Fibroblast of skin of left quadriceps (primary cell): Measurements from ENCODE around the gene SPOCK1.
A peak's percentile ranks its signal among the peaks of the same experiment; 100 is the strongest.
"Not testable (repeated sequence)": the region's sequence is repeated elsewhere in the genome, so short reads cannot be mapped to it uniquely, and the experiment has no call there.

Experiments used
- DNase-seq, 2 experiments: peaks; one replicate each; pipeline ENCODE4 v3.0.0-alpha.2; 2013; ENCODE audit warnings: low read depth in 2 of 2

SPOCK1 gene

DNA sequence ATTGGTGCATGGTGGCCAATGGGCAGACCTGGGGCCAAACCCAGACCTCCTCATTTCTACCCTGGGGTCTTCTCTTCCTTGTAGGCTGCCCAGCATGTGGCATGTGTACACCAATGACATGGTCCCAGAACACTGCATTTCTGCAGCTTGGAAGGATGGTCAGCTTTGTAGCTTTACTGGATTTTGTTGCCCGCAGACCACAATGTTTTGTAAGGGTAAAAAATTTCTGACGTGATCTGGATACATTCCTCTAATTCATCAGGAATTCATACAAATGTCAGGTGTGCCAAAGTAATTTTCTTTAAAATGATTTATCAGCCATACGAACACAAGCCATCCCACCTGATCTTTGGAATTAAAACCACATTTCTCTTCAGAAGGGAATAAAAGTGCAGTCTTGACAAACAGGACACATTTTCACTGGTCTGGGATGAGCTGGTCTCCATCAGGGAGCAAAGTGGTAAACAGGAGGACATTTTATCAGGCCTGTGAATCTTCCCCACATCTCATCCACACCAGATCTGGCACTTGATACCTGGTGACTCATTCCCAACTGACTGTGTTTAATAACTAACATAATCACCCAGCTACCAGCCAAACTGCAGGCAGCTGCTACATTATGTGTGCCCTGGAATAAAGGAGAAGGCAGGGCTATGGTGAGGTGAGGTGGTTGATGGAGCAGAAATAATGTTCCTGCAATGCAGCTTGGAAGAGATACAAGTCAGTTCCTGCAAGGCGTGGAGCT, 103.9 kb downstream of the SPOCK1 start:
- DNase-seq, result no peak

- no peak for DNase-seq
These were observed 104.7 kb downstream of the SPOCK1 start for GRCh38 chr5:137394380-137394779.

- no peak for DNase-seq
These were observed 105.7 kb downstream of the SPOCK1 start for GRCh38 chr5:137393196-137393993.

DNA sequence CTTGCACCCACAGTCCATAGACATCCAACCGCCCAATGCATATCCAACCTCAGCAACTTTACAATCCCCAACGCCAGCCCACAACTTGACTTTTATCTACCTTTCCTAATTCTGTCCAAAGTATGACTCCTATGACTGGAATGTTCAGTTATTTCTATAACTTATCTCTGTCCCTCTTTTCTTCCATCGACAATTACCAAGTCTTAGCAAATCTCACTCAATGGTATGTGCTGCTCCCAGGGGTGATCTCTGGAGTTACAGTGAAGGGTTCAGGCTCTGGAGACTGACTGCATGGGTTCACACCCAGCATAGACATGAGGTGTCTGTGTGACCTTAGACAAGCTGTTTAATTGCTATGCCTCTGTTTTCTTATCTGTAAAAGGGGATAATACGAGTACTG, 106.9 kb downstream of the SPOCK1 start:
- DNase-seq, result no peak

DNA sequence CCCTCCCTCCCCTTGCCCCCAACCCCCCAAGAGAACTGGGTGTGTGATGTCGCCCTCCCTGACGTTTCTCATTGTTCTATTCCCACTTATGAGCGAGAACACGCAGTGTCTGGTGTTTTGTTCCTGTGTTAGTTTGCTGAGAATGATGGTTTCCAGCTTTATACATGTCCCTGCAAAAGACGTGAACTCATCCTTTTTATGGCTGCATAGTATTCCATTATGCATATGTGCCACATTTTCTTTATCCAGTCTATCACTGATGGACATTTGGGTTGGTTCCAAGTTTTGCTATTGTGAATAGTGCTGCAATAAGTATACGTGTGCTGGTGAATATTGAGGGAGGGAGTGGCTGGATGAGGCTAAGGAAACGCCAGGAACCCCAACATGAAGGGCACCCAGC, 108.1 kb downstream of the SPOCK1 start:
- DNase-seq, result not testable (repeated sequence)

- DNase-seq, result no peak
These were observed 110.1 kb downstream of the SPOCK1 start for GRCh38 chr5:137389042-137389441.

- DNase-seq, result no peak
These were observed 114.1 kb downstream of the SPOCK1 start for GRCh38 chr5:137385064-137385463.

- no peak for DNase-seq
These were observed 115.2 kb downstream of the SPOCK1 start for GRCh38 chr5:137383909-137384308.

DNA sequence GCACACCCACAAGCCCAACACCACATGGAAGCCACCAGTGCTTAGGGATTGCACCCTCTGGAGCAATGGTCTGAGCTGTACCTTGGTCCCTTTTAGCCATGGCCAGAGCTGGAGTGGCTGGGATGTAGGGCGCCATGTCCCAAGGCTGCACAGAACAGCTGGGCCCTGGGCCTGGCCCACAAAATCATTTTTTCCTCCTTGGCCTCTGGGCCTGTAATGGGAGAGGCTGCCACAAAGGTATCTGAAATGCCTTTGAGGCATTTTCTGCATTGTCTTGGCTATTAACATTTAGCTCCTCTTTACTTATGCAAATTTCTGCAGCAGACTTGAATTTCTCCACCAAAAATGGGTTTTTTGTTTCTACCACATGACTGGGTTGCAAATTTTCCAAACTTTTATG, 117.6 kb downstream of the SPOCK1 start:
- DNase-seq, result no peak

DNA sequence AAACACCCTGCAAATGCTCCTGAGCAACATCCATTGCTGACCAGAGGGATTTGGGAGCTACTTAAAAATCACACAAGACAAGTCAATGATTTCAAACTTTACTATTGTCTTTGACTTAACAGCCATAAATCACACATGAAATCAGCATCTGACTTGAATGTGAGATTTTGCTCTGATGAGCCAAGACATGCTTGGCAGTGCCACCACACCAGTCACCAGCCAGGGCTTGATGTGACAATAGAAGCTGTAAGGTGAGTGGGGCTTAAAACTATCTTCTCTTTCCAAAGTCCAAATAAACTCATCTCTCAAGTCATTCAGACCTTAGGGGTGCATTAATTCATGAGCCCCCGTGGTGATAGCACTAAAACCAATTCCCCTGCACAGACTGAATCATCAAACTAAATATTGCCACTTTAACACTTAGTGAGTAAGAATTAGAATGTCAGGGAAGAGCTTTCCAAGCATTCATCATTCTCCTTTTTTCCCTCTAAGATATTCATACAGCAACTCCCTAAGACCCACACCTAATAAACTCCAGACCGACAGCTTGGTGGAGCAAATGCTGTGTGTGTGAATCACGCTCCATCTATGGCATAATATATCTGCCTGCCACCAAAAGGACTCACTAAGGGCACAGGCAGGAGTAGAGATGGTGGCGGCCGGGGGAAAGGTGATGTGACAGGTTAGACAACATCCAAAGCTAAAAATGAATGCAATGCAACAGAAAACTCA, 119.4 kb downstream of the SPOCK1 start:
- DNase-seq, result no peak

GRCh38 chr5:137375741-137376526, 123.2 kb downstream of the SPOCK1 start:
- no peak for DNase-seq

DNA sequence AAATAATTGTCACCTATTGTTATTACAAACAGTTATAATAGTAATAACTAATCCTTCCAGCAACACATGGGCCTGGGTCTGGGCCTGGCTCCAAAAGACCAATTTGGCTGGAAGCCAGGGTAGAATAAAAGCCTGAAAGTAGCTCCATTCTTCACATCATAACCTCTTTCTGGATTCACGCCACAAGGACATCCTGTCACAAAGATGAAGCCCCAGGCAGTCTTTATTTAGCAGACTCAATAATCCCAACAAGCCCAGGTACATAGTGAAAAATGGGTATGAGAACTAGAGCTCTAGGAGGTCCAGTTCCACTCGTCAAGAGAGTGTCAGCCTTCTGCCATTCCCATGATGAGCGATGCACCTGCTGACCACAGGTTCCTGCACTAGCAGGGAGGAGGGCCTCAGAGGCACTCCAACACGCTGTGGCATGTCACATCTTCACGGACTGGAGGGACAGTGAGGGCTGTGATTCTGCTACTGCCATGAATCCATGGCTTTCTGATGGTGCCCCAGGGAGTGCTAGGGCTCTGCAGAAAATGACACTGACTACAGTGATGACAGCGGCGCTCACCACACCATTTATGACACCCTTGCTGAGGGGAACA, 124.9 kb downstream of the SPOCK1 start:
- no peak for DNase-seq

GRCh38 chr5:137372773-137373160, 126.4 kb downstream of the SPOCK1 start:
- DNase-seq, result no peak

DNA sequence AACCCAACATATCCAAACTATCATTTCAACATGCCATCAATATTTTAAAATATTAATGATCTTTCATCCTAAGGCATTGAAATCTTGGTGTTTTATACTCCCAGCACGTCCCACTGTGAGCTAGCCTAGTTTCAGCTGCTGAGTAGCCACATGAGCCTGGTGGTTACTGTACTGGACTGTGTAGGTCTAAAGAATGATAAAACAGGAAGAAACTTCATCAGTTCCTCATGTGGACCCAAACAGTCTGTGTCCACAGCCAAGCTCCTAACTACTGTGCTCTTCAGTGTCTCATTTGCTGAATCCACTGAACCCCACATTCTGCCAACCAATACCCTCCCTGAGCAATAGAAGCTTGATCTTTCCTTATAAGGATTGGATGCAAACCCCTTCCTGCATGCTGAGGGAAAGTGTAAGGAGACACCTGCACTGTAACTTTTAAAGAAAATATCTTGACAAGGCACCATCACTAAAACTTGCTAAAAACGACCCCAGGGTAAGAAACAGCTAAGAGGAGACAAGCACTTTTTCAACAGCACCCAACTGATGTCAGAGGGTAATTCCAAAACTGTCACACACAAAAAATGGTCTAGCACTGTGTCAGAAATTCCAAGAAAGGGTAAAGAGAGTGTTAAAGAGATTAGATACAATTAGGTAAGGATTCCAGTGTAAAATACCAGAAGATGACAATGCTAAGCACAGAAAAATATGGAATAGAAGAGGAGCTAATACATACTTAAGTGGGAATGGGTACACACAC, 126.9 kb downstream of the SPOCK1 start:
- DNase-seq, result no peak

DNA sequence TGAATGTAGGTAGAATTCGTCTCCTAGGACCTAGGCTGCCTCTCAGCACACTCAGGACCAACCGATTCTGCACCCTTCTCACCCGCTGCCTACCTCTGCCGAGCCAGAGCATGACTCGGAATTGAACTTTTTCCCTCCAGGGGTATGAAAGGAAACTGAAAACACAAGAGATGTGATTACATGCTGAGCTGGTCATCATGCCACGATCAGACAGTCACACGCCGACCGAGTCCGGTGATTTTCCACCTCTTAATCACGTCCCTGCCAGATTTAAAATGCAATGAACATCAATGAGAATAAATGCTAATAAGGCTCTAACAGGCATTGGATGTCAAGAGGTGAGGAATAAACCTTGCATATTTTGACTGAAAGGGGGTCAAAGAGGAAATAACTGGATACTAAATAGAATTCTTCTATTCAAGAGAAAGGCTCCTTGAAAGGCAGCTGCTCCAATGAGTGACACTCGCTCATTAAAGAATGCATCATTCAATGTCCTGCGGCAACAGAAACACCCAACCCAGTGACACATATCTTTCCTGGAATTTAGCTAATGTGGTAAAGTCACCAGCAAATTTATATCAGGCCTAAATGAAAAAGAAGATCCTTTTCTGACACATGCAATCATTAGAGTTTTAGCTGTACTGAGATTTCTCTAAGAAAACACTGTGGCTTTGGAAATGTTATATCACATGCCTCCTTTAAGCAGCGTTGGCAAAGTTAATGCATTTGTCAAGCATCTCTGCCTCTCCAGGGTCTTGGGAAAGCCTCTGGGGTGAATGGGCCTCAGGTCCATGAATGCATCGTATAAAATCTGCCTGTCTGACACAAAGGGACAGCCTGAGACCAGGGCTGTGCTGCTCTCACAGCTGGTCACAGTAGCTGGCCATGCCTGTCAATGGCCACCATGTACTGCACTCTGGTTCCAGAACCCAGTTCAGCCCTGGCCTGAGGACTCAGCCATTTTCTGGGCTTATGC, 128.7 kb downstream of the SPOCK1 start:
- no peak for DNase-seq

- DNase-seq, result no peak
These were observed 130.5 kb downstream of the SPOCK1 start for GRCh38 chr5:137368651-137369050.

DNA sequence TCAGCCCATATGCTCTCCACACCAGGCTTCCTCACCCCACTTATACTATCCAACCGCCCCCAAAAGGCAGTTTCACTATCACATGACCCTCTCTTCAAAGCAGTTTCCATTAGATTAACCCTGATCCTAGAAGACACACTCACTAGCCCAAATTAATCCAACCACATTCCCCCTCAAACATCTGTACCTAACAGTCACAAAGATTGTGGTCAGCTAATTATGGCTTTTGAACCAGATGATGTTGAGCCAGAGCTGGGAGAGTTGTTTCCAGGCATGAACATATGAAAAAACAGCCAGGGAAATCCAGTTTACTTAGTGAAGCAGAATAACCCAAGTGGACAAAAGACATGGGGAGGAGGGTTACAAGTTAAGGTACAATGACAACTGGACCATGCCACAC, 131.2 kb downstream of the SPOCK1 start:
- DNase-seq, result no peak

DNA sequence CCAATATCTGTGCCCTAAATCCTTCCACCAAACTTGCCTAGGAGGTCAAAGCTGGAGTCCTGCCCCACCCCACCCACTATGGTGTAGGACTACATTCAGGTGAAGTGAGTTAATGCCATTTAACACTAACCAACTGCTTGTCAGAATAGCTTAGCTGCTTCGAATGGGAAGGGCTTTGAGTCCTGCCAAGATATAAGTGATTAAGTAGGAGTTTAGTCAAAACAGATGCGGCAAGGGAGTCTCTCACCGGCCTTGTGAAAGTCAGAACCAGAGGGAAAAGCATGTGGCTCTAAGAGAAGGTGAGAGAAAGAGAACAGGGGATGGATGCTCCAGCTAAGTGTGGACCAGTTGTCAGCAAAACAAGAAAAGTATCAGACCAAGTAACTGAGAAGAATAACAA, 132.6 kb downstream of the SPOCK1 start:
- DNase-seq, result no peak

DNA sequence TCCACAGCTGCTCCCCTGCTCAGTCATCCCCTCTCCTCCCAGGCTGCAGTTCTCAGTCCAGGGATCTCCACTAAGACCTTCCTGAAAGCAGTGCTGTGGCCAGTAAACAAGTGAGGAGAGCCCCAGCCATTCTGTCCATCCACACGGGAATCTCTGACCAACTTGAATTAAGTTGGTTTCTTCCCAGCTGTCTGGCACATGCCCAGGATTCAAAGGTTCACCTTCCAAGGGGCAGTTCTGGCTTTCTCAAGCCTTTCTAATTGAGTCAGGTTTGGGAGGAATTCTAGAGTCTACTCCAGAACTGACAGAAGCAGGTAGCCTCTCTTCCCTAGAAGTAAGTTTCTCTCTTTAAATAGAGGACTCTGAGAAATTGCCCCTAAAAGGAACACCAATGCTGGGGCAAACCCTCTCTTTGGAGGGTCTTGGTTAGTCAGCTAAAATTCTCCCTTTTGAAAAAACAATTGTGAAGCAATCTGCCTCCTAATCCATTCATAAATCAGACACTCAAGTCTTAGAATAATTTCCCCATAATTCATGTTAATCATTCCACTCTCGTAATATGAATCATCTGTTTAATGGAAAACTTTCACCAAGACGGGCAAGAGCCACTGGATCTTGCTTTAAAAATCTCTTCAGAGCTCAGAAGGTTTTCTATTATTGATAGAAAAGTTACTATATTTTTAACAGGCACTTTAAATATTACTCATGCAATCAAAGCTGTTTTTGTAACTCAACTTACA, 133.8 kb downstream of the SPOCK1 start:
- DNase-seq, result peak in 1 of 2 experiments; percentile 36
